ENCODE measurements around the gene ARMCX5.

DNA sequence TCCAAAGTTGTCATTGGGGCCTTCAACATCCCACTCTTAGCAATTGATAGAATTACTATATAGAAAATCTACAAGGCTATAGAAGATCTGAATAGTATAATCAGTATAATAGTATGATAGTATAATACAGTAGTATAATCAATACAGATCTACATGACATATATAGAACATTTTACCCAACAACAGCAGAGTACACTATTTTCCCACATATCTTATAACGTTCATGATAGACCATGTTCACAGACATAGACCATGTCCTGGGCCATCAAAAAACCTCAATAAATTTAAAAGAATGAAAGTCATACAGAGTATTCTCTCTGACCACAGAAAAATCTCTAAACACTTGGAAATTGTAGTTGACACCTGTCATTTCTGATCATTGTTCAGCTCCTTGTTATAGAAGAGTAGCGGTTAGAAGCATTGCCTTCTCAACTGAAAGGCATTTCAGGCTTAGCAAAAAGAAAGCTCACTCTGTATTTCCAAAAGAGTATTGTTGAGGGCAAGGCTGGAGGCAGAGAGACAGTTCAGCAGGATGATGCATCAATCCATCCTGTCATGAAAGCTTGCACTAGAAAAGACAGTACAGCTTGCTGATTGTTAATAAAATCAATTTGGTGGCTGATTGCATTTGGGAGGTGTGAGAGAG, 38.8 kb upstream of the ARMCX5 start:
- TF ChIP-seq BACH1 (IDR thresholded peaks at IDR 0.05; ENCODE audit: low read length) (no peak), KDM1A (IDR thresholded peaks at IDR 0.05; ENCODE audit: borderline replicate concordance, low read length) (no peak), RBBP5 (IDR thresholded peaks at IDR 0.05; ENCODE audit: borderline replicate concordance, low read depth, low read length) (no peak), TEAD4 (IDR thresholded peaks at IDR 0.05; ENCODE audit: low read depth, low read length) (no peak), POLR2A (IDR thresholded peaks at IDR 0.05; ENCODE audit: control extremely low read depth in 1 of 2, low read depth in 2 of 2, low read length in 2 of 2) (no peak), RFX5 (IDR thresholded peaks at IDR 0.05; ENCODE audit: borderline replicate concordance, low read depth, low read length) (no peak), JUND (IDR thresholded peaks at IDR 0.05; ENCODE audit: low read length) (no peak), FOSL1 (IDR thresholded peaks at IDR 0.05; ENCODE audit: insufficient read depth, low read depth, low read length) (no peak)
- TF ChIP-seq, protein P1, sequence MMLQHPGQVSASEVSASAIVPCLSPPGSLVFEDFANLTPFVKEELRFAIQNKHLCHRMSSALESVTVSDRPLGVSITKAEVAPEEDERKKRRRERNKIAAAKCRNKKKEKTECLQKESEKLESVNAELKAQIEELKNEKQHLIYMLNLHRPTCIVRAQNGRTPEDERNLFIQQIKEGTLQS (IDR thresholded peaks at IDR 0.05; ENCODE audit: insufficient read depth, low read depth, low read length), result no peak
- TF ChIP-seq, protein P2, sequence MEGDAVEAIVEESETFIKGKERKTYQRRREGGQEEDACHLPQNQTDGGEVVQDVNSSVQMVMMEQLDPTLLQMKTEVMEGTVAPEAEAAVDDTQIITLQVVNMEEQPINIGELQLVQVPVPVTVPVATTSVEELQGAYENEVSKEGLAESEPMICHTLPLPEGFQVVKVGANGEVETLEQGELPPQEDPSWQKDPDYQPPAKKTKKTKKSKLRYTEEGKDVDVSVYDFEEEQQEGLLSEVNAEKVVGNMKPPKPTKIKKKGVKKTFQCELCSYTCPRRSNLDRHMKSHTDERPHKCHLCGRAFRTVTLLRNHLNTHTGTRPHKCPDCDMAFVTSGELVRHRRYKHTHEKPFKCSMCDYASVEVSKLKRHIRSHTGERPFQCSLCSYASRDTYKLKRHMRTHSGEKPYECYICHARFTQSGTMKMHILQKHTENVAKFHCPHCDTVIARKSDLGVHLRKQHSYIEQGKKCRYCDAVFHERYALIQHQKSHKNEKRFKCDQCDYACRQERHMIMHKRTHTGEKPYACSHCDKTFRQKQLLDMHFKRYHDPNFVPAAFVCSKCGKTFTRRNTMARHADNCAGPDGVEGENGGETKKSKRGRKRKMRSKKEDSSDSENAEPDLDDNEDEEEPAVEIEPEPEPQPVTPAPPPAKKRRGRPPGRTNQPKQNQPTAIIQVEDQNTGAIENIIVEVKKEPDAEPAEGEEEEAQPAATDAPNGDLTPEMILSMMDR (IDR thresholded peaks at IDR 0.05; ENCODE audit: control extremely low read depth in 1 of 3, insufficient read depth in 1 of 3, low read depth in 1 of 3, low read length in 3 of 3), result no peak

All from H1 (cell line).